ENCODE data around the gene EPRS1. TPM values are rescaled to one million over a fixed set of nuclear protein-coding genes. Genes with fewer than 3 reads are reported as not detected.
"Not testable (repeated sequence)": the region's sequence is repeated elsewhere in the genome, so short reads cannot be mapped to it uniquely, and the experiment has no call there.

EPRS1 gene
- total RNA-seq, 3 donors from 2014 or later: 65.5 to 69.4 (median 67.6) TPM

- ATAC-seq (no peak), DNase-seq (no peak)
- peaks cover 18% of the 10 kb centered on the region for H3K4me1 ChIP-seq (ENCODE audit: low read depth)
- H3K4me3 ChIP-seq: no peak overlapping the region
- TF ChIP-seq CTCF (IDR thresholded peaks at IDR 0.05): no peak
- intact Hi-C loops (cut with DNase I, micrococcal nuclease): no loop called here
- no peaks in the 10 kb centered on the region for H3K36me3 ChIP-seq (ENCODE audit: low read depth)
- no peaks in the 10 kb centered on the region for H3K9me3 ChIP-seq
Measured at GRCh38 chr1:220044678-220045355, 1.5 kb downstream of the EPRS1 start.

GRCh38 chr1:220043646-220044045 lies 2.7 kb downstream of the EPRS1 start:
- no peaks in the 10 kb centered on the region for H3K9me3 ChIP-seq
- no peak overlapping the region for H3K4me3 ChIP-seq
- no peak for ATAC-seq
- intact Hi-C loops (cut with DNase I, micrococcal nuclease): no loop called here
- H3K36me3 ChIP-seq (ENCODE audit: low read depth): no peaks in the 10 kb centered on the region
- TF ChIP-seq CTCF (IDR thresholded peaks at IDR 0.05): no peak
- DNase-seq: no peak
- peaks cover 18% of the 10 kb centered on the region for H3K4me1 ChIP-seq (ENCODE audit: low read depth)

DNA sequence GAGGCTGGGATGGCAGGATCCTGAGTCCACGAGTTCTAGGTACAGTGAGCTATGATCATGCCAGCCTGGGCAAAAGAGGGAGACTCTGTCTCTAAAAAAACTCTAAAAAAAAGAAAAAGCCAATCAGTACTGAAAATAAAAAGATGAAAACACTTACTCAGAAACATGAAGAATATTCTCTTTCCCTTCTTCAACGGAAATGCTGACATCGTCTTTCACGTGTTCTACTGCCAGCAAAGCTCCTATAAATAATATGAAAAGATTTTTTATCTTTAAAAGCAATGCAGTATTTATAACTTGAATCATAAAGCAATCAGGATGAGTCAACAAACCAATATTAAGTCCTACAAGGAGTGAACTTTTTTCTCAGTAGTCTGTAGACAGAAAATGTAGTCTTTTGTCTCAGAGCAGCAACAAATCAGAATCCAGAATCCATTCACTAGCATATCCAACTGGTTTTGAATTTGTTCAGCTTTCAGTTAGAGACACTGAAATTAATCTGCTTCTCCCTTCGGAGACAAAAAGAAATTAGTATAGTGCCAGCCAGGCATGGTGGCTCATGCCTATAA lies 6.2 kb downstream of the EPRS1 start:
- H3K9me3 ChIP-seq: no peaks in the 10 kb centered on the region
- peaks cover 15% of the 10 kb centered on the region for H3K4me1 ChIP-seq (ENCODE audit: low read depth)
- H3K36me3 ChIP-seq (ENCODE audit: low read depth): no peaks in the 10 kb centered on the region
- no peak for TF ChIP-seq CTCF (IDR thresholded peaks at IDR 0.05)
- DNase-seq: no peak
- H3K4me3 ChIP-seq: no peak overlapping the region
- ATAC-seq: no peak
- intact Hi-C loops (cut with DNase I, micrococcal nuclease): no loop called here

DNA sequence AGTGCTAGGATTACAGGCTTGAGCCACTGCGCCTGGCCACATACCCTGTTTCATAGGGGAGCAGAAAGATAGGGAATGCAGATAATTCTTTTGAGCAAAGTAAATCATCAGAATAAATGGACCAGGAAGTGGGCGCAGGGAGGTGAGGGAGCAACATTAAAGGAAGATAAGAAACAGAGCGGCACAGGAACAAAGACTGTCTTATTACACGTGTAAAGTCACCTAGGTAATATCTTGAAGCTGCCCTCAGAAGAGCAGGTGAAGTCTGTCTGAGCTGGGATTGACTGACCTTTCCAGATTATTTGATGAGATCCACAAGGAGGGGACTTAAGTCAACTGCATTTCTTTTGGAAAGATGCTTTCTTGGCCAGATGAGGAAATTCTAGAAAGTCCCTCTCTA lies 7.7 kb downstream of the EPRS1 start:
- no peak for TF ChIP-seq CTCF (IDR thresholded peaks at IDR 0.05)
- no peaks in the 10 kb centered on the region for H3K36me3 ChIP-seq (ENCODE audit: low read depth)
- peak; percentile 61 for ATAC-seq
- no peaks in the 10 kb centered on the region for H3K9me3 ChIP-seq
- H3K4me3 ChIP-seq: no peak overlapping the region
- peaks cover 6% of the 10 kb centered on the region for H3K4me1 ChIP-seq (ENCODE audit: low read depth)
- DNase-seq: no peak
- intact Hi-C loops (cut with DNase I, micrococcal nuclease): no loop called here

GRCh38 chr1:220037810-220038209 lies 8.5 kb downstream of the EPRS1 start:
- peak; percentile 64 for ATAC-seq
- DNase-seq; H3K36me3 ChIP-seq (ENCODE audit: low read depth); intact Hi-C loops (cut with DNase I, micrococcal nuclease); H3K4me3 ChIP-seq; H3K4me1 ChIP-seq (ENCODE audit: low read depth); H3K9me3 ChIP-seq: not testable (repeated sequence)

GRCh38 chr1:220032911-220033310 lies 13.4 kb downstream of the EPRS1 start:
- ATAC-seq (no peak), DNase-seq (no peak)
- Histone ChIP-seq H3K4me3 (no peak overlapping the region), H3K36me3 (ENCODE audit: low read depth) (no peaks in the 10 kb centered on the region), H3K4me1 (ENCODE audit: low read depth) (no peaks in the 10 kb centered on the region), H3K9me3 (no peaks in the 10 kb centered on the region)
- TF ChIP-seq CTCF (IDR thresholded peaks at IDR 0.05): no peak
- intact Hi-C loops (cut with DNase I, micrococcal nuclease): no loop called here

All from mucosa of descending colon (tissue), 3 donors.